NCI-H2227 (cell line): ENCODE measurements around the gene LCORL.
"Not testable (repeated sequence)": the region's sequence is repeated elsewhere in the genome, so short reads cannot be mapped to it uniquely, and the experiment has no call there.

Experiments used
- DNase-seq: peaks from one replicate; lab custom pipeline; 2025; ENCODE audit not compliant: unreplicated experiment; lab: John Stamatoyannopoulos, UW

LCORL gene

DNA sequence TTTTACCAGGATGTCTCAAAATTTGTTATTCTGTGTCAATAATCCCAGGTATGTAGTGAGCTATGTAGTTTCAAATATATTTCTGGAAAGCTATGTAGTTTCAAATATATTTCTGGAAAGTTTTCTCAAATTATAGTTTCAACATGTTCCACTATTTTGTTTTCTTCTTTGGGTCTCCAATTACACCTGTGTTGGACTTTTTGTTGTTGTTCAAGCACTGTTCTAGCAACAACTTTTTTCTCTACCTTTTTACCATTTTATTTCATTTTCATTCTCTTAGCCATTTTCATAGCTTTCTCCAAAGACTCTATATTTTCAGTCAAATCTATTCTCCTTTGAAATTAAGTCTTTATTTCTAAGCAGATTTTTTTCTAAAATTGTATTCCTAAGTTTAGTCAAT, 88.4 kb downstream of the LCORL start:
- no peak for DNase-seq

GRCh38 chr4:17932041-17932440, 89.5 kb downstream of the LCORL start:
- no peak for DNase-seq

DNA sequence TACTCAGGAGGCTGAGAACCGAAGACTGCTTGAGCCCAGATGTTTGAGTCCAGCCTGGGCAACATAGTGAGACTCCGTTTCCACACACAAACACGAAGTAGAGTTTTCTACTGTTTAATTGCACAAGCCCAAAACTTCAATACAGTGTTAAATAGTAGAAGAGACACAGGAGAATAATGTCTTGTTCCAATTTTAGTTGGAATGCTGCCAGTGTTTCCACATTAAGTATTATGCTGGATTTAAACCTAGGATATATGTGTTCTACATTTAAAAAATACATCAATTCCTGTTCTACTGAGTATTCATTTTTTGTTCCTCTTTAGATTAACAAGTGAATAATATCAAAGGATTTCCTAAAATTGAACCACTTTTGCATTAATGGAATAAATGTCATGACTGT, 91.3 kb downstream of the LCORL start:
- no peak for DNase-seq

- DNase-seq, result no peak
These were observed 97.4 kb downstream of the LCORL start for GRCh38 chr4:17924189-17924588.

DNA sequence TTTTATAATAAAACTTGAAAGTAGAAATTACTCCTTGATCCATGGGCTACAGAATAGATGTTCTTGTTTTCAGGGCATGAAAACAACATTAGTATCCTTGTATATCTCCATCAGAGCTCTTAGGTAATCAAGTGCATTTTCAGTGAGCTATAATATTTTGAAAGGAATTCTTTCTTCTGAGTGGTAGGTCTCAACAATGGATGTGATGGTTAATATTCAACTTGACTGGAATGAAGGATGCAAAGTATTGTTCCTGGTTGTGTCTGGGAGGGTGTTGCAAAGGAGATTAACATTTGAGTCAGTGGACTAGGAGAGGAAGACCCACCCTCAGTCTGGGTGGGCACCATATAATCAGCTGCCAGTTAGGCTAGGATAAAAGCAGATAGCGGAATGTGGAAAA, 100.1 kb downstream of the LCORL start:
- no peak for DNase-seq

DNA sequence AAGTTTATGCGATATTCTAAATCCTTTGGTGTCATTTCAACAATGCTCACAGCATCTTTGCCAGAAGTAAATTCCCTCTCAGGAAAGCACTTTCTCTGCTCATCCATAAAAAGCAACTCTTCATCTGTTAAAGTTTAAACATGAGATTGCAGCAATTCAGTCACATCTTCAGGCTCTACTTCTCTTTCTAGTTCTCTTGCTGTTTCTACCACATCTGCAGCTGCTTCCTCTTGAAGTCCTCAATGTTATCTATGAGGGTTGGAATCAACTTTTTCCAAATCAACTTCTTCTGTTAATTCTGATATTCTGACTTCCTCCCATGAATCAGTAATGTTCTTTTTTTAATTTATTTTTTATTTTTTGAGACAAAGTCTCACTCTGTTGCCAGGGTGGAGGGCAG, 100.9 kb downstream of the LCORL start:
- no peak for DNase-seq

GRCh38 chr4:17915439-17915838, 106.1 kb downstream of the LCORL start:
- DNase-seq, result no peak

GRCh38 chr4:17912011-17912410, 109.5 kb downstream of the LCORL start:
- DNase-seq, result no peak

- no peak for DNase-seq
These were observed 109.9 kb downstream of the LCORL start for GRCh38 chr4:17911608-17912007.

DNA sequence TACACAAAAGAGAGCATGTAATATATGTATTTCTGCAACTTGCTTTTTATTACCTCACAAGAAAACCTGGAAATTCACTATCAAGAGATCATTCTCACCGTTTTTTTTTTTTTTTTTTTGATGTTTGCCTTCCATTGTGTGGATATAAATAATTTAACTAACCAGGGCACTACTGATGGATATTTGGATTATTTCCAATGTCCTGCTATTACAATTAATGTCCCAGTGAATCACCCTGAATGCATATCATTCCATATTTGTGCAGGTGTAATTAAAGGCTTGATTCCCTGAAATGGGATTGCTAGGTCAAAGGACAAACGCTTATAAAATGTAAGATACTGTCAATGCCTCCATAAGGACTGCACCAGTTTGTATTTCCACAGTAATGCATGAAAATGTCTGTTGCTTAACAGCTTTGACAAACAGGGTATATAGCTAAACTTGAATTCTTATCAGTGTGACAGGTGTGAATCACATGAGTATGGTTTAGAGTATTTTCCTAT, 123.0 kb downstream of the LCORL start:
- DNase-seq, result no peak

DNA sequence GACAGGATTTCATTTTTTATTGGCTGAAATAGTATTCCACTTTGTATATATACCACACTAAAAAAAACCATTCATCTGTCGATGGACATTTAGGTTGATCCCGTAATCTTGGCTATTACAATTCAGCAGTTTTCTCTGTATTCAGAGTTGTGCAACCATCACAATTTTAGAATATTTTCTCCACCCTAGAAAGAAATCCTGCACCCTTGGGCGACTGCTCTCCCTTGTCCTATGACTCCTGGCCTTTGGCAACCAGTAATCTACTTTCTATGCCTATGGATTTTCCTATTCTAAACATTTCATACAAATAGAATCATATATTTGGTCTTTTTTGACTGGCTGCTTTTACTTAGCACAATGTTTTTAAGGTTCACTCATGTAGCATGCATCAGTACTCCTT, 126.1 kb downstream of the LCORL start:
- no peak for DNase-seq

DNA sequence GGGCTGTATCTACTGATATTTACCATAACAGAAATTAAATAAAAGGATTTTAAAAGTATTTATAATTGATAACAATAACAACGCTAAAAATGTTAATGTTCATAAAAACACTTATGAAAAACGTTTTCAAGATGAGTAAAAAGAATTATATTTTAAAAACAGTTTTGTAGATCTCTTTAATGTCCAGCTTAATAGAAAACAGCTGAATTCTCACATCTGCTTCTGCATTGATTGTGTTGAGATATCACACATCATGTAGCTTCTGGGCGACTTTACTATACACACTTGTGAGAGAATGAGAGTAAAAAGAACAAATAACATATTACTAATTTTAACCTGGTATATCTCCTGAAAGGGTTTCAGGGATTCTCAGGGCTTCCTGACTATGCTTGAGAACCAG, 127.1 kb downstream of the LCORL start:
- no peak for DNase-seq

- DNase-seq, result no peak
These were observed 131.9 kb downstream of the LCORL start for GRCh38 chr4:17889692-17890091.

DNA sequence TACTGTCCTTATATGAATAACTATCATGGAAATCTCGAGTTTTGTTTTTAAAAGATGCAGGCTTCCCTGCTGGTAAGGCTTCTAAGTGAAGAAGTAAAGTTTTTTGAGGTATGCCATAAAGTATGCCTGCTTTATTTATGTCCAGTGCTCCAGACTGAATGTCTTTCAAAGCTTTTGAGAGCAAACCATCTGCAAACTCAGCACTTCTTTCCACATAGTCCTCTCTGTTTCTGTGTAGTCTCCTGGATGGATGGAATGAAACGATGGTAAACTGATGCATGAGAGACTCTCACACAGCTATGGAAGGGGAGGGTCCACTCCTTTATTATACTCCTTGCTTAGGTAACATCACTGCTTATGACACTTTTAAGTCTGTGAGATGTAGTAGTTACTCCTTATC, 137.0 kb downstream of the LCORL start:
- no peak for DNase-seq

DNA sequence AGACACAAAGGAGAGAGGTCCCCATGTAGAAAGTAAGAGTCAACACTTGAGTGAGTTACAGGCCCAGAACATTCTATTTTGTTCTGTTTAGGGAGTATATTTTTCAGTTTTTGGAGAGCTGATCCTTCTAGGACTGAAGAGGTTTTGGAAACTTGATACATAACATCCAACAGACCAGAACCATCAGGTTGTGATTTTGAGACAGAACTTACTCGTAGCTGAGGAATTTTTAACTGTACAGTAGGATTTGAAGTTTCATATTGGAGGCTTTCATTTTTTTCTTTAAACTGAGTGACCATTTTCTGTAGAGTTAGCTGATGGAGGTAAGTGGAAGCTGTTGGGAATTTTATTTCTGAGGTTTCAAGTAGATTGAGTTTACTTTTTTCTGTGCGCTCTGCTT, 137.5 kb downstream of the LCORL start:
- no peak for DNase-seq

DNA sequence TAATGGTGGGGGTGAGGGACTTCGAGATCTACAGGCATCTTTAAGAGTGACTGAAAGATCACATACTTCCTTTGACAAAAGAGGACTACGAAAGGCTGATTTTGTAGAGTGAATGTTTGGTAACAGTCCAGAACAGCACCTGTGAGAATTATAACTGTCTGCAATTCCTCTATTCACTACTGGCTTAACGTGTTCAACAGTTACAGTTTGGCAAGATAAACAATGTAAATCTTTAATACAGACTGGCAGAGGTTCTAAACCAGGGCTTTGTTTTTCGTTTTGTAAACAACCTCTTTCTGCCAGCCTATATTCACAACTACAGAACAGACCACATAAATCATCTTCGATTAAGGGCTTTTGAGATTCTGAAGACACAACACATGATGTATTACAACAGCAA, 143.9 kb downstream of the LCORL start:
- no peak for DNase-seq

- DNase-seq, result no peak
These were observed 144.6 kb downstream of the LCORL start for GRCh38 chr4:17876943-17877342.

- no peak for DNase-seq
These were observed 146.0 kb downstream of the LCORL start for GRCh38 chr4:17875402-17876070.

DNA sequence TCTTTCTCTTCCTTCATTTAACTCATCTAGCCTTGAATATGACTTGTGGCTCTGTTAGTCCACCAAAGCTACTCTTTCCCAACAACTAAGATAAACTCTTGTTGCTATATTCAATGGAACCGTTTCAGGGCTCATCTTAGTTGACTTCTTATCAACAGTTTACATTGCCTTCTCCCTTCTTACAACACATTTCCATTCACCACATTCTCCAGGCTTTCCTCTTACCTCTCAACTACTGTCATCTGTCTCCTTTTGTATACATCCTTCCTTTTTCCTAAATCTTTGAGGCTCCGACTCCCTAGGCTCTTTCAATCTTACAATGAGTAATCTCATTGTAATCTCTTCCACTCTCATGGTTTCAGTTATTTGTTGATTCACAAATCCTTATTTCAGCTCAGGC, 152.2 kb downstream of the LCORL start:
- no peak for DNase-seq

DNA sequence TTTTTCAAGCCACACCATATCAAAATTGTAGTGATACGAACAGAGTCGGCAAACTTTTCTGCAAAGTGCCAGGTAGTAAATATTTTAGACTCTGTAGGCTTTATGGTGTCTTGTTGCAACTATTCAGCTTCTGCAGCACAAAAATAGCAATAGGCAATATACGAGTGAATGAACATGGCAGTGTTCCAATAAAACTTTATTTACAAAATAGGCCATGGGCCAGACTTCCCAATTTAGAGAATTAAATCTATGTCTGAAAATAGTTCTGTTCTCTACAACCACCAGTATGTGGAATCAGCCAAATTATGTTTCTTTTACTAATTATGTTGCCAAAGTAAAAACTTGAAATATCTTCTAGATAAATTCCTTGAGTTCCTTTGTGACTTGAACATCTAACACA, 154.3 kb downstream of the LCORL start:
- no peak for DNase-seq

DNA sequence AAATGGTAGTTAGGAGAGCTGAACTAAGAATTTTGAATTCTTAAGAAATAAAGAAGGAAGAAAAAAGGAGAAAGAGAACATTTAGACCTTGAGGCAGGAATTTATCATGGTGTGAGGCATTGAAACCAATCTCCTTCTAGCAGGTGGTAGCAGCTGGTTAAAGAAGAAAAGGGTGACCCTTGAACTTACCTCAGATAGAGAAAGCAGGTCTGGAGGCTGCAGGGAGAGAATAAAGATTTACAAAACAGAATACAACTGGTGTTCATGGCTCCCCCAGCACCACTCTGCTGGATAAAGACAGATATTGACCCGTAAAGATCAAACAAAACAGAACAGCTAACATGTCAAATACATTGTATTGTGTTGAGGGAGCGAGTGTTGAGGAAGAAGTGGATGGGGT, 154.7 kb downstream of the LCORL start:
- no peak for DNase-seq

DNA sequence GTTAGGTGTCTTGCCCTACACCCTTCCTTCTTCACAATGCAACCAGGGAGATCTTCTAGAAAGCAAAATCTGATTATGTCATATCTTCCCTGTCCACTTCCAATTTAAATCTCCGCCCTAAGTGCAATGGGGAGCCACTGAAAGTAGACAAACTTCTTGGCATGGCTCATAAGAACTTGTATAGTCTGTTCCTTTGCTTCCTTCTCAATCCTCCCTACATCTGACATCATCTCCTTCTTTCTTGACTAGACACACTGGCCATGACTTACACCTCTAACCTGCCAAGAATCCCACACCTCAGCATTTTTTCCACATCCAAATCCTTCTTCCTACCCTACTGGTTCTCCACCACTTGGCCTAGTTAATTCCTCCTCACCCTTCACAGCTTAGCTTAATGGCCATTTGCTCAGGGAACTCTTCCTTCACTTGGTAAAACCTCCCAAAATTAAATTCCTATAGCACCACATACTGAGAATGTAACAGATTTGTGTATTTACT, 155.6 kb downstream of the LCORL start:
- DNase-seq, result no peak

GRCh38 chr4:17861906-17862305, 159.6 kb downstream of the LCORL start:
- not testable (repeated sequence) for DNase-seq
